Measurements from ENCODE around the gene FGGY. TPM values are rescaled to one million over a fixed set of nuclear protein-coding genes. Genes with fewer than 3 reads are reported as not detected.

The FGGY gene
- total RNA-seq: 28.9 and 31.0 TPM in 2 replicates

GRCh38 chr1:59296358-59297256 is at the start of gene FGGY:
Gene FGGY (plus strand): TSS chr1:59297094. CDS start chr1:59321550, 24,456 bp downstream.

